WTC11 (cell line): ENCODE data around the gene TP53AIP1. TPM values are rescaled to one million over a fixed set of nuclear protein-coding genes. Genes with fewer than 3 reads are reported as not detected.

ENCODE experiments used
- ATAC-seq: fragments of 200-7000 bp; cut with Tn5 transposase; 2 replicates; pipeline ENCODE4 v1.10.0; 2021; ENCODE audit warnings: mild to moderate bottlenecking, moderate library complexity
- CTCF ChIA-PET: fragments of 300-600 bp; sonication (Branson Sonifier 250); formaldehyde crosslinking; loops from one replicate; lab custom pipeline; 2021; ENCODE audit warnings: antibody characterized with exemption; lab: Charles Lee
- POLR2A ChIA-PET: fragments of 350-600 bp; sonication (Branson Sonifier 250); formaldehyde crosslinking; loops from one replicate; lab custom pipeline; 2021; ENCODE audit warnings: antibody characterized with exemption; lab: Charles Lee
- DNase-seq: peaks from one replicate; pipeline ENCODE4 v3.0.0; 2021; ENCODE audit warnings: low spot score
- H3K27ac Mint-ChIP-seq: 2 replicates; pipeline ENCODE4 v1.8.0; 2021; ENCODE audit warnings: mixed read lengths
- H3K27me3 Mint-ChIP-seq: 2 replicates; pipeline ENCODE4 v1.8.0; 2021; ENCODE audit warnings: low read depth, mild to moderate bottlenecking, moderate library complexity, mixed read lengths
- H3K36me3 Mint-ChIP-seq: 2 replicates; pipeline ENCODE4 v1.8.0; 2021; ENCODE audit warnings: mixed read lengths
- H3K4me1 Mint-ChIP-seq: 2 replicates; pipeline ENCODE4 v1.8.0; 2022; ENCODE audit warnings: mixed read lengths
- H3K4me3 Mint-ChIP-seq: 2 replicates; pipeline ENCODE4 v1.8.0; 2021; ENCODE audit warnings: mild to moderate bottlenecking, moderate library complexity, mixed read lengths
- H3K9me3 Mint-ChIP-seq: 2 replicates; pipeline ENCODE4 v1.8.0; 2021; ENCODE audit warnings: mixed read lengths
- ESRRA ChIP-seq: sonication (generic); formaldehyde crosslinking; IDR thresholded peaks from 2 replicates; pipeline ENCODE4 v1.8.1; 2022; ENCODE audit warnings: mild to moderate bottlenecking, missing genetic modification reagents, borderline replicate concordance
- FOXK1 ChIP-seq: sonication (generic); formaldehyde crosslinking; IDR thresholded peaks from 2 replicates; pipeline ENCODE4 v1.8.0; 2022; ENCODE audit warnings: mild to moderate bottlenecking, moderate library complexity, missing genetic modification reagents
- MYBL2 ChIP-seq: sonication (generic); formaldehyde crosslinking; IDR thresholded peaks from 2 replicates; pipeline ENCODE4 v1.8.1; 2023; ENCODE audit warnings: mild to moderate bottlenecking, moderate library complexity, missing genetic modification reagents
- NFYB ChIP-seq: sonication (generic); formaldehyde crosslinking; conservative IDR thresholded peaks from 2 replicates; pipeline ENCODE4 v1.8.0; 2022; ENCODE audit warnings: low read depth, missing genetic modification reagents
- NR3C1 ChIP-seq: sonication (generic); formaldehyde crosslinking; conservative IDR thresholded peaks from 2 replicates; pipeline ENCODE4 v1.8.1; 2023; ENCODE audit warnings: low read depth, mild to moderate bottlenecking, missing genetic modification reagents
- PREB ChIP-seq: sonication (generic); formaldehyde crosslinking; IDR thresholded peaks from 2 replicates; pipeline ENCODE4 v1.8.1; 2022; ENCODE audit warnings: mild to moderate bottlenecking, missing genetic modification reagents, moderate library complexity, borderline replicate concordance
- STAT6 ChIP-seq: sonication (generic); formaldehyde crosslinking; conservative IDR thresholded peaks from 2 replicates; pipeline ENCODE4 v1.8.1; 2023; ENCODE audit warnings: mild to moderate bottlenecking, low read depth, missing genetic modification reagents, moderate library complexity
- TEAD4 ChIP-seq: sonication (generic); formaldehyde crosslinking; IDR thresholded peaks from 2 replicates; pipeline ENCODE4 v1.8.0; 2022; ENCODE audit warnings: mild to moderate bottlenecking, missing genetic modification reagents
- ZMAT4 ChIP-seq: fragments of 250-450 bp; sonication (Bioruptor Pico); IDR thresholded peaks from 2 replicates; pipeline ENCODE4 v1.9.0; 2021; ENCODE audit warnings: mild to moderate bottlenecking
- ZNF121 ChIP-seq: sonication (generic); formaldehyde crosslinking; IDR thresholded peaks from 2 replicates; pipeline ENCODE4 v1.8.0; 2023; ENCODE audit warnings: missing genetic modification reagents
- ZNF219 ChIP-seq: sonication (generic); formaldehyde crosslinking; IDR thresholded peaks from 2 replicates; pipeline ENCODE4 v1.8.0; 2023; ENCODE audit warnings: missing genetic modification reagents, mild to moderate bottlenecking, borderline replicate concordance
- ZNF317 ChIP-seq: sonication (generic); formaldehyde crosslinking; IDR thresholded peaks from 2 replicates; pipeline ENCODE4 v1.8.1; 2023; ENCODE audit warnings: low read depth, mild to moderate bottlenecking, moderate library complexity, missing genetic modification reagents, borderline replicate concordance
- total RNA-seq: library from RNA; stranded (reverse); gene quantifications from 3 replicates; pipeline ENCODE4 v1.2.3, GENCODE V29; 2021

TP53AIP1 gene
- total RNA-seq, 1 experiment from 2014 or later, result 0.07 TPM

GRCh38 chr11:128909438-128910125 is 33.1 kb downstream of the TP53AIP1 start (continued):
- TF ChIP-seq NFYB (CRISPR knock-in tag), result no peak

GRCh38 chr11:128908391-128909246 is 34.1 kb downstream of the TP53AIP1 start:
- no peak for ATAC-seq
- POLR2A ChIA-PET, result no interaction called here
- DNase-seq, result no peak
- CTCF ChIA-PET, result interaction anchor here (1.5 to 10.5 kb wide), 2 partner anchors 20 to 28 kb away, joined by 3 to 245 read pairs; partner anchors contain the start of gene KCNJ5
- no peaks in the 10 kb centered on the region; the same call in 1 of the 2 replicates for H3K36me3 Mint-ChIP-seq
- H3K27ac Mint-ChIP-seq, result no peak overlapping the region
- peaks cover 14% of the 10 kb centered on the region for H3K4me1 Mint-ChIP-seq
- no peak overlapping the region for H3K4me3 Mint-ChIP-seq
- TF ChIP-seq ZNF317 (CRISPR knock-in tag) (no peak), ZNF219 (CRISPR knock-in tag) (no peak), ZNF121 (no peak), PREB (CRISPR knock-in tag) (no peak), FOXK1 (CRISPR knock-in tag) (no peak), TEAD4 (CRISPR knock-in tag) (no peak)
- peaks cover 73% of the 10 kb centered on the region for H3K27me3 Mint-ChIP-seq
- peaks cover 10% of the 10 kb centered on the region for H3K9me3 Mint-ChIP-seq

GRCh38 chr11:128907585-128907984 is 35.1 kb downstream of the TP53AIP1 start:
- no peak for ATAC-seq
- H3K36me3 Mint-ChIP-seq, result no peaks in the 10 kb centered on the region; the same call in 1 of the 2 replicates
- H3K4me1 Mint-ChIP-seq, result peaks cover 24% of the 10 kb centered on the region
- H3K9me3 Mint-ChIP-seq, result peaks cover 10% of the 10 kb centered on the region
- H3K27ac Mint-ChIP-seq, result no peak overlapping the region
- POLR2A ChIA-PET, result no interaction called here
- no peak overlapping the region for H3K4me3 Mint-ChIP-seq
- TF ChIP-seq MYBL2 (no peak), ZNF121 (no peak), ESRRA (CRISPR knock-in tag) (no peak), NR3C1 (CRISPR knock-in tag) (no peak), STAT6 (CRISPR knock-in tag) (no peak), ZMAT4 (CRISPR knock-in tag) (no peak), ZNF317 (CRISPR knock-in tag) (no peak)
- H3K27me3 Mint-ChIP-seq, result peaks cover 79% of the 10 kb centered on the region
- DNase-seq, result no peak
- CTCF ChIA-PET, result interaction anchor here (1.1 to 10.5 kb wide), 4 partner anchors 19 to 49 kb away, joined by 3 to 245 read pairs (median 4); partner anchors contain the start of gene KCNJ5
